HG03103 (cell line): ENCODE results near the gene CLCF1.

Experiments used
- ATAC-seq: cut with Tn5 transposase; IDR thresholded peaks from one replicate; pipeline ENCODE4 v1.9.1; 2021; ENCODE audit warnings: low read depth; ENCODE audit not compliant: unreplicated experiment

The CLCF1 gene

GRCh38 chr11:67372993-67373647 is at the start of gene CLCF1:
CLCF1 (minus strand) TSS chr11:67373598; CDS start chr11:67373539, 59 bp downstream.
- no peak for ATAC-seq

GRCh38 chr11:67422891-67423290 is 49.5 kb upstream of the CLCF1 start:
- no peak for ATAC-seq

- ATAC-seq, result no peak
These were observed 48.1 kb upstream of the CLCF1 start for GRCh38 chr11:67421430-67422031.

DNA sequence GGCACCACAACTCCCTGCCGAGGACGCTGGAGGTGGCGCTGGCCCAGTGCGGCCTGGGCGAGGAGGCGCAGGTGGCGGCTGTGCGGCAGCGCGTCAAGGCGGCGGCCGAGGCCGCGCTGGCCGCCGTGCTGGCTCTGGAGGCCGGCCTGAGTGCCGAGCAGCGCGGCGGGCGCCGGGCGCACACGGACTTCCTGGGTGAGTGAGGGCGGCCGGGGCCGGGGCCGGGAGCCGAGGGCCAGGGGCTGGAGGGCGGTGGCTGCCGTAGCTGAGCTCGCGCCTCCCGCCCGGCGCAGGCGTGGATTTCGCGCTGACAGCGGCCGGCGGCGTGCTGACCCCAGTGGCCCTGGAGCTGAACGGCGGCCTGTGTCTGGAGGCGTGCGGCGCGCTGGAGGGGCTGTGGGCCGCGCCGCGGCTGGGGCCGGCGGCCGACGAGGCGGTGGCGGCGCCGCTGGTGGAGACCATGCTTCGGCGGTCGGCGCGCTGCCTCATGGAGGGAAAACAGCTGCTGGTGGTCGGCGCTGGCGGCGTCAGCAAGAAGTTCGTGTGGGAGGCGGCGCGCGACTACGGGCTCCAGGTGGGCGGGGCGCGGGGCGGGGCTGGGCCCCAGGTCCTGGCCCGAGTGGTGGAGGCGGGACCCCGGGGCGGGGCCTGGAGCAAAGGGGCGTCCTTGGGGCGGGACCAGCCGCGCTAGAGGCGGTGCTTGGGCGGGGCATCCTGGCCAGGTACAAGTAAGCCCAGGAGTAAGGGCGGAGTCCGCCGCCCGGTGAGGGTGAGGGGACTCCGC is 47.4 kb upstream of the CLCF1 start:
- peak; percentile 86 for ATAC-seq

DNA sequence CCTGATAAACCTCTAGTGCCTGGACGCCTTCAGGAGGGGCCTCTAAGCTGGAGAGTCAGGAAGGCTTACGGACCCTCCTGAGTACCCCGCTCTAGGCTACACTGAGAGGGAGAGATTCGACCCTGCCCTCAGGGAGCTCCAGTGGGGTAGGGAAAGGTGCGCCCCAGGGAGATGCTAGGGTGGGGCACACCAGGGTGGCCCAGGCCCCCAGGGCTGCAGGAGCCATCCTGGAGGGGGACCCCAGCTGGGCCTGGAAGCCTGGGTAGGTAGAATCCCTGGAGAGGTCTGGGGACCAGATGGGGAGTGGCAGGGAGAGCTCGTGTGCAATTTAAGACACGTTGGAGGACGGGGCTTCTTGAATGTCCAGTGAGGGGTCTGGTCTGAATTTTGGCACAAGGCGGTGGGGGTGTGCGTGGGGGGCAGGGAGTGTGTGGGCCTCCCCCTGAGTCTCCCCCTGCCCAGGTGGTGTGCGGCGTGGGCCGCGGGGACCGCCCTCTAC is 46.8 kb upstream of the CLCF1 start:
- no peak for ATAC-seq

- ATAC-seq, result no peak
These were observed 46.1 kb upstream of the CLCF1 start for GRCh38 chr11:67419325-67420049.

DNA sequence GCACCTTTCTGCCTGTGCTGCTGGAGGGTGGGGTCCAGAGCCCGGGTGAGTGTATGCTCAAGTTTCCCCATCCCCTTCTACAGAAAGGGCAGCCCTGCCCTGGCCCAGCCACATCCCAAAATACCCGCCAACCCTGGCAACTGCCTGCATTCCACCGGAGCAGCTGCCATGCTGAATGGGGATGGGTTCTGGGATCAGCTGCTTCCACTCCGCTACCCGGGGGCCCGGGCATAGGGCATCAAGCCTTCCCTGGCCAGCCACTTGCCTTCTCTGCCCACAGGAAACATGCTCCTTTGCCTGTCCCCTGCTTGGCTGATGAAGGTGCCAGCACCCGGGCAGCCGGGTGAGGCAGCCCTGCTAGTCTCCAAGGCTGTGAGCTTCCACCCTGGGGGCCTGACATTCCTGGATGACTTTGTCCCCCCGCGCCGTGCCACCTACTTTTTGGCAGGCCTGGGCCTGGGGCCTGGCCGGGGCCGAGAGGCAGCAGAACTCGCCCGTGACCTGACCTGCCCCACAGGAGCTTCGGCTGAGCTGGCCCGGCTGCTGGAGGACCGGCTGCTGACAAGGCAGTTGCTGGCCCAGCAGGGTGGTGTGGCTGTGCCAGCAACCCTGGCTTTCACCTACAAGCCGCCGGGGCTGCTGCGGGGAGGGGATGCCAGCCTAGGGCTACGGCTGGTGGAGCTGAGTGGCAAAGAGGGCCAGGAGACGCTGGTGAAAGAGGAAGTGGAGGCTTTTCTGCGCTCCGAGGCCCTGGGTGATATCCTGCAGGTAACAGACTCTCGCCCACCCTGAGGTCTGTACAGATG is 45.3 kb upstream of the CLCF1 start:
- no peak for ATAC-seq

- ATAC-seq, result no peak
These were observed 44.0 kb upstream of the CLCF1 start for GRCh38 chr11:67417425-67417824.

GRCh38 chr11:67416416-67417335 is 43.3 kb upstream of the CLCF1 start:
- ATAC-seq, result no peak

DNA sequence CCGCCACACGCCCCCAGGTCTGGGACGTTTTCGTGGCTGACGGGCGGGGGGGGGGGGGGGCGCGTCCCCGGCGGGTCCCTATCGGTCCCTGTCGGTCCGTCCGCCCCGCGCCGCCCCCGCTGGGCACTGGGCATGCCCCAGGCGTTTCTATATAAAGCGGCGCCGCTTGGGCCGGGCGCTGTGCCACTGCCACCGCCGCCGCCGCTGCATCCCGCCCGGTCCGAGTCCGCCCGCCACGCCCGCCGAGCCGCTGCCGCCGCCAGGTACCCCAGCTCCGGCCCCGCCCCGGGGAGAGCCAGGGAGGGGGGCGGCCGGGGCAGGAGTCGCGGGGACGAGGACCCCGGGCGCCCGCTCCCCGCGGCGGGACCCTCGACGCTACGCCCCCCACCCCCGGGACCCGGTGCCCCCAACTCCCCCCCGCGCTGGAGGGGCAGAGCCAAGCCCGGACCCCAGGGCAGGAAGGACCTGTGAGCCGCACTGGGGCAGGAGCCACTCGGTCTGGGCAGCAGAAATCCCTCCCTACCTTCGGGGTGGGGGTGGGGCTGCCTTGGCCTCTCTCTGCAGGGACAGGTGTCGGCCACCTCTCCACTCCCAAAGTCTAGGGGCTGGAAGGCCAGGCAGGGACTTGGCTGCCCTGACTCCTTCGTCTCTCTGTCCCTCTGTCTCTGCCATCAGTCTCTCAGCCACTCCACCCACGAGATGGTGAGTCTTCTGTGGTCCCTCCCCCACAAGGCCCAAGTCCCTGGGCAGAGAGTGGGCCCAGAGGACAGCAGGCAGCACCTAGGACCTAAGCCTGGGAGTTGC is 42.3 kb upstream of the CLCF1 start, which contains the start of gene CARNS1:
TSS of gene CARNS1 (plus strand) at position 178 of the 804 bp plus-strand sequence. CDS start at position 700, 522 bp downstream.
- ATAC-seq, result no peak

- ATAC-seq, result no peak
These were observed 40.0 kb upstream of the CLCF1 start for GRCh38 chr11:67413266-67413849.

- ATAC-seq, result no peak
These were observed 39.2 kb upstream of the CLCF1 start for GRCh38 chr11:67412495-67413179.

GRCh38 chr11:67411785-67412152 is 38.4 kb upstream of the CLCF1 start:
- no peak for ATAC-seq

DNA sequence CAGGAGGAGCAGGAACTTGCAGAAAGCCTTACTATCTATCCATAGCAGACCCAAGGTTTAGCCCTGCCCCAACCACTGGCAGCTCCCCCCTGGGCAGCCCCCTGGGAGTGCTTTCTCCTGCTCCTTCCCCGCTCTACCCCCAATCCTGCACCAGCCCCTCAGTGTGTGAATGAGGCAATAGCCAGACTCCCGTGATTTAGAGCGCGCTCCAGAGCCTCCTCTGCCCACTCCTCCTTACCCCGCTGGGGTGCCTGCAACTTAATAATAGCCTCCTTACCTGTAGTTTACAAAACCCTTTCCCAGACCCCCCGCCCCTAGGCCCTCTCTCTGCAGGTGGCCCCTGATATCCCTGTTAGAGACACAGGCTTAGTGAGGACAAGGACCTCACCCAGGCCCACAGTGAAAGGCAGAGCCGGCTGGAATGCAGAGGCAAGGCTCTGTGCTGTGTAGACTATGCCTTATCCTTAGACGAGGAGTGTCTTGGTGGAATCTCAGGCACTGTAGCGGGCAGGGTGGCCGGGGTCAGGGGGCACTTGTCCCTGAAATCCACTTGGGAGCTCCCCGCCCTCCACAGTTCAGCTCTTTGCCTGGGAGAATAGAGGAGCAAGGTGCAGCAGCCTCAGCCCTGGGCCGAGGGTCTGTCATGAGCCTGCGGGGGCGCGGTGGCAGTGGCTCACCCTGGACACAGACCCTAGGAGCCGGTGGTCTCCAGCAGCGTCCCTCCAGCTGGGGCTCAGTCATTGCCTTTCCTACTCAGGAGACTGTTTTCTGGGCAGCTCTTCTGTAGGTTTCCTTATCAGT is 37.8 kb upstream of the CLCF1 start:
- no peak for ATAC-seq

DNA sequence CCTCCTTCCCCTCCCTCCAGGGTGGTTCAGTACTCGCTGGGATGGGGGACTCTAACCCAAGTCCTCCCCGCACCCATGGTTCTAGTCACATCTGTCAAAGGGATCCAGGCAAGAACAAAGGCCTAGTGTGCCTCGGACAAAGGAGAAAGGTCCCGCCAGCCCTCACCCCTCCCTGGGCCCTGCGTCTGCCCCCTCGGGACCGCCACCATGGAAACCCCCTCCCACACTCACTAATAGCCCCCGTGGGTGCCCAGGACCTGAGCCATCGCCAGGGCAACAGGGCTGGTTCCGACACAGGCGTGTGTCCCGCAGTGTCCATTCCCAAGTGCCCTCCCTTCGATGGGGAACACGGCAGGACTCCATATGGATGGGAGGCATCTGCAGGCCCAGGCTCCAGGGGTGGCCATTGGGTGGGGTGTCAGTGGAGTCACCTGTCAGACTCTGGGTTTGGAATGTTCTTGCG is 37.0 kb upstream of the CLCF1 start:
- ATAC-seq, result no peak

DNA sequence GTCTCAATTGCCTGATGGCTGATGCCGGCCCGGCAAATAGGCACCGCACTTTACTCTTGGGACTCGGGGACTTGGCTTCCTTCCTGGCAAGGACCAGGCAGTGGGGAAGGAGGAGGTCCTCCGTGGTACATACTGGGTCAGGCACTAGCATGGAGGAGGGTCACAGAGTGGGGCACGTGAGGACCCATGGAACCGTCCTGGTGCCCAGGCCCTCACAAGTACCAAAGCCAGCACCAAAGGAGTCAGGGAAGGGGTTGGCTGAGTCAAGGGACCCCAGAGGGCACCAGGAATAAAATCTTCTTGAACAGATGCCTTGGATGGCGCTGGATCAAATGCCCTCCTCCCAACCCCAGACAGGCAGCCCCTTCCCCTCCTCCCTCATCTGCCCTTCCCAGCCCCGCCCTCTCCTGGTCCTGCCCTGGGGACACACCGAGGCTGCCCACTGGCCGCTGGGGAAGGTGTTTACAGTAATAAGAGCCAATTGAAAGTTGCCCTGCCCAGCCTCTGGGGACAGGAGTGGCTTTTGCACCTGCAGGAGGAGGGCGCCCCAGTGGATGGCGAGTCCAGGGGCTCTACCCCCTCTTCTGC is 36.5 kb upstream of the CLCF1 start:
- ATAC-seq, result no peak
